Heart right ventricle (tissue), 16 donors: ENCODE measurements around the gene COG7. TPM values are rescaled to one million over a fixed set of nuclear protein-coding genes. Genes with fewer than 3 reads are reported as not detected.
A peak's percentile ranks its signal among the peaks of the same experiment; 100 is the strongest.

Source experiments
- ATAC-seq, 8 donors: fragments of 200-7000 bp; cut with Tn5 transposase; one replicate each; pipeline ENCODE4 v1.9.1; 2020; ENCODE audit warnings: mild to moderate bottlenecking in 8 of 8, moderate library complexity in 8 of 8, moderate number of reproducible peaks in 1 of 8
- DNase-seq, 2 donors: peaks; one replicate each; pipeline ENCODE4 v3.0.0-alpha.2; 2020
- H3K27ac ChIP-seq, 10 donors: fragments of 200-600 bp; sonication (generic) in 2 of 10; one replicate each; pipeline versions ENCODE4 v1.5.0 to v1.8.0; 2020 to 2022; ENCODE audit warnings: mild to moderate bottlenecking in 3 of 10
- H3K27me3 ChIP-seq, 7 donors: fragments of 200-600 bp; one replicate each; pipeline ENCODE4 v1.8.0; 2021 to 2022; ENCODE audit warnings: mild to moderate bottlenecking in 2 of 7
- H3K36me3 ChIP-seq, 9 donors: fragments of 200-600 bp; sonication (generic) in 1 of 9; one replicate each; pipeline versions ENCODE4 v1.5.0 to v1.8.0; 2020 to 2022; ENCODE audit warnings: mild to moderate bottlenecking in 2 of 9
- H3K4me1 ChIP-seq, 9 donors: fragments of 200-600 bp; sonication (generic) in 1 of 9; one replicate each; pipeline versions ENCODE4 v1.5.0 to v1.8.0; 2020 to 2022; ENCODE audit warnings: mild to moderate bottlenecking in 4 of 9
- H3K4me3 ChIP-seq, 10 donors: fragments of 200-600 bp; sonication (generic) in 2 of 10; one replicate each; pipeline versions ENCODE4 v1.5.0 to v1.8.0; 2020 to 2022; ENCODE audit warnings: mild to moderate bottlenecking in 7 of 10, moderate library complexity in 2 of 10
- H3K9me3 ChIP-seq, 11 donors: fragments of 200-600 bp in 10 of 11; sonication (generic) in 2 of 11; one replicate each; pipeline versions ENCODE4 v1.5.0 to v1.8.0; 2013 to 2022; ENCODE audit warnings: mild to moderate bottlenecking in 2 of 11, control low read depth in 1 of 11, moderate library complexity in 1 of 11
- CTCF ChIP-seq, 9 donors: fragments of 200-600 bp; sonication (generic) in 2 of 9; IDR thresholded peaks; one replicate each; pipeline versions ENCODE4 v1.5.0 to v1.8.0; 2021 to 2022; ENCODE audit warnings: antibody characterized with exemption in 9 of 9, mild to moderate bottlenecking in 5 of 9, moderate library complexity in 1 of 9
- WGBS, 2 donors: extraction: QIAGEN DNeasy Blood & Tissue Kit; methylation state at CpG; one replicate each; pipeline ENCODE4 v1.1.7; 2013; ENCODE audit warnings: inconsistent platforms in 1 of 2; 5-methylcytosine and 5-hydroxymethylcytosine counted together
- intact Hi-C, 10 donors: fragments of 100-400 bp; cut with DNase I; formaldehyde crosslinking; loops; one replicate each; pipeline versions ENCODE4 v1.11.1 to v1.14.2; 2022
- polyA plus RNA-seq, 2 donors: library from polyadenylated mRNA; stranded (reverse); fragments of 200-250 nt; gene quantifications; one replicate each; pipeline ENCODE4 v1.2.3, GENCODE V29; 2013
- total RNA-seq, 10 donors: library from RNA; stranded (reverse); fragmentation: NEBNext Ultra II Directional in 3 of 10; extraction: Animal tissue kit (Norgen Biotek cat#: 25700) in 3 of 10; gene quantifications; one replicate each; pipeline versions ENCODE4 v1.2.1 to v1.2.4, GENCODE V29; 2021 to 2023
- donor health status: Arrhythmogenic right ventricular cardiomyopathy.
- donor health status: ischemic (EF 13 %, LVEDD 7.1; RV severe dilation, severe dysfunction).
- donor health status: healthy with polysubstance abuse.
- donor health status: DM: no; HTN: yes; CAD: no.
- donor health status: DM: no; HTN: no; CAD: no.
- donor health status: ischemic (EF 25% LVEDD 6.9; RV normal size, moderate dysfunction).
- donor health status: ischemic (EF 25% LVEDD 5.7; RV mildly dilated, moderate dysfunction).
- donor health status: healthy.
- donor health status: DM: yes; HTN: yes; CAD: no.
- donor health status: Ischemic cardiomyopathy.
- donor health status: ischemic (EF 35%, LVEDD 5.7; RV mildly dilated, moderate dysfunction).
- donor health status: nonischemic (EF 11% LVEDD 7.7; RV severe dilation, severe dysfunction).
- donor health status: DM: yes; HTN: yes; CAD: no.
- donor health status: PGD.
- donor health status: ischemic (EF 29% LVEDD 5.4; RV normal size, mild dysfunction).
- donor health status: nonischemic (EF 23%, LVEDD 6.1; RV moderate dilation, normal function).

The COG7 gene
- total and polyA plus RNA-seq, 12 donors: 10.9 to 28.1 (median 12.9) TPM

- H3K36me3 ChIP-seq: peaks cover 0 to 100% (median 62%) of the 10 kb centered on the region in 9 donors
- intact Hi-C loops: no loop called here
- 83 to 95% methylated on average over 1 of the region's 1 CpG for WGBS, 2 donors
- ATAC-seq: no peak
- no peaks in the 10 kb centered on the region for H3K9me3 ChIP-seq
- H3K4me3 ChIP-seq: no peak overlapping the region
- no peak overlapping the region for H3K27ac ChIP-seq
- H3K27me3 ChIP-seq: no peaks in the 10 kb centered on the region
- H3K4me1 ChIP-seq: no peaks in the 10 kb centered on the region
- no peak for TF ChIP-seq CTCF (IDR thresholded peaks at IDR 0.05)
- DNase-seq: no peak
These were observed 23.3 kb upstream of the COG7 start for GRCh38 chr16:23476289-23476688.

DNA sequence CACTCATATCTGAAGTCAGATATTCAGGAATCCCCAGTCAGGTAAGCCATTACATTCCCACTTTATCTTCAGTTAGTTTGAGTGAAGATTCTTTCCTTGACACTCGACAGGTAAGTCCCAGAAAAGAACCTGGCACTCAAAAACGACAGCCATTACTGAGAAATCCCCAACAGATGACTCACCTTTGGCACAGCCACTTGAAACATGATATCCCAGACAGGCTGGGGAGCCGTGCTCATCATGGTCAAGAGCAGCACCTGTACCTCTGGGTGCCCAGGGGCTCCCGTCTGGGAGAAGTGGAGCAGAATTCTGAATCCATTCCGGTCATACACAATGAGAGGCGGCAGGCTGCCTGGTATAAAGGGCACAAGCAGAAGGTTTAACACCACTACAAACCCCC lies 16.8 kb upstream of the COG7 start:
- 63 to 78% methylated on average over 6 of the region's 6 CpGs for WGBS, 2 donors
- H3K9me3 ChIP-seq: no peaks in the 10 kb centered on the region
- intact Hi-C loops: loop anchor here in 1 of 10 donors (10.0 kb wide), 1 partner anchor 55 kb away; no protein-coding TSS in a partner anchor
- no peaks in the 10 kb centered on the region for H3K27me3 ChIP-seq
- no peak overlapping the region for H3K4me3 ChIP-seq
- TF ChIP-seq CTCF (IDR thresholded peaks at IDR 0.05): no peak
- ATAC-seq: no peak
- peaks cover 0 to 99% (median 48%) of the 10 kb centered on the region in 9 donors for H3K36me3 ChIP-seq
- H3K4me1 ChIP-seq: peaks cover 0 to 10% (median 2%) of the 10 kb centered on the region in 9 donors
- no peak for DNase-seq
- H3K27ac ChIP-seq: no peak overlapping the region

GRCh38 chr16:23466162-23466885 lies 13.3 kb upstream of the COG7 start:
- intact Hi-C loops: loop anchor here in 1 of 10 donors (10.0 kb wide), 1 partner anchor 58 kb away; no protein-coding TSS in a partner anchor
- no peak for TF ChIP-seq CTCF (IDR thresholded peaks at IDR 0.05)
- Histone ChIP-seq H3K4me1 (peaks cover 3 to 30% (median 18%) of the 10 kb centered on the region in 9 donors), H3K27me3 (no peaks in the 10 kb centered on the region), H3K4me3 (no peak overlapping the region), H3K36me3 (peaks cover 0 to 77% (median 32%) of the 10 kb centered on the region in 9 donors), H3K9me3 (no peaks in the 10 kb centered on the region), H3K27ac (no peak overlapping the region)
- WGBS, 2 donors: 70 to 78% methylated on average over 4 of the region's 4 CpGs
- ATAC-seq: peak in 4 of 8 donors; percentile 38 to 59 (median 51)
- DNase-seq: no peak

GRCh38 chr16:23465179-23465578 lies 12.2 kb upstream of the COG7 start:
- intact Hi-C loops: loop anchor here in 1 of 10 donors (10.0 kb wide), 1 partner anchor 60 kb away; no protein-coding TSS in a partner anchor
- Histone ChIP-seq H3K36me3 (peaks cover 0 to 70% (median 25%) of the 10 kb centered on the region in 9 donors), H3K27ac (no peak overlapping the region), H3K9me3 (no peaks in the 10 kb centered on the region), H3K4me1 (peaks cover 3 to 30% (median 18%) of the 10 kb centered on the region in 9 donors), H3K4me3 (no peak overlapping the region), H3K27me3 (no peaks in the 10 kb centered on the region)
- 79 to 87% methylated on average over 2 of the region's 2 CpGs for WGBS, 2 donors
- DNase-seq (no peak), ATAC-seq (no peak)
- no peak for TF ChIP-seq CTCF (IDR thresholded peaks at IDR 0.05)
